Measurements from ENCODE around the gene RNF25. TPM values are rescaled to one million over a fixed set of nuclear protein-coding genes. Genes with fewer than 3 reads are reported as not detected.

RNF25 gene
- total RNA-seq, 1 donor from 2014 or later = 31.6 TPM

- H3K36me3 ChIP-seq (ENCODE audit: control insufficient read depth, insufficient read depth, low read length) = peaks cover 6% of the 10 kb centered on the region
- DNase-seq (ENCODE audit: low read depth) = no peak
- peak; percentile 55 for TF ChIP-seq CTCF (IDR thresholded peaks at IDR 0.05; ENCODE audit: insufficient read depth, low read length, poor library complexity, severe bottlenecking)
- H3K4me3 ChIP-seq (ENCODE audit: low read depth, low read length) = no peak overlapping the region
- H3K27me3 ChIP-seq (ENCODE audit: control insufficient read depth, insufficient read depth, low read length) = no peaks in the 10 kb centered on the region
Observed at GRCh38 chr2:218644721-218645120, 27.1 kb downstream of the RNF25 start.

- Histone ChIP-seq H3K36me3 (ENCODE audit: control insufficient read depth, insufficient read depth, low read length) (peaks cover 6% of the 10 kb centered on the region), H3K27me3 (ENCODE audit: control insufficient read depth, insufficient read depth, low read length) (no peaks in the 10 kb centered on the region), H3K4me3 (ENCODE audit: low read depth, low read length) (no peak overlapping the region)
- DNase-seq (ENCODE audit: low read depth) = no peak
- no peak for TF ChIP-seq CTCF (IDR thresholded peaks at IDR 0.05; ENCODE audit: insufficient read depth, low read length, poor library complexity, severe bottlenecking)
Observed at GRCh38 chr2:218643751-218644310, 28.0 kb downstream of the RNF25 start.

DNA sequence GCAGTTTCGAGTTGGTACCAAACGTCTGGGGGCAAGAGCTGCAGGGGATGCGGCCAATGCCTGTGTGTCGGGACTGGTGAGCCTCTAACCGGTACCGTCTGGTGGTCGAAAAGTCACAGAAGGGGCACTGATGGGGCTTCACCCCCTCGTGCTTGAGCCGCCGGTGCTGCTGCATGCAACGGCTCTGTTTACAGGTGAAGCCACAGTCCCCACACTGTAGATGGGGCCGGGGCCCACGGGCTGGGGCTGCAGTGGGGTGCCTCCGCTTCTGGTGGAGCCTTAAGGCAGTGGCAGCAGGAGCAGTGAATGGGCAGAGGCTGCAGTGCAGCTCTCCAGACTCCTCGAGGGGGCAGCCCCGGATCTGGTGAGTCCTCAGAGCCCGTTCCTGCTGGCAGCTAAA, 29.0 kb downstream of the RNF25 start:
- no peaks in the 10 kb centered on the region for H3K27me3 ChIP-seq (ENCODE audit: control insufficient read depth, insufficient read depth, low read length)
- H3K4me3 ChIP-seq (ENCODE audit: low read depth, low read length) = no peak overlapping the region
- no peak for TF ChIP-seq CTCF (IDR thresholded peaks at IDR 0.05; ENCODE audit: insufficient read depth, low read length, poor library complexity, severe bottlenecking)
- peaks cover 5% of the 10 kb centered on the region for H3K36me3 ChIP-seq (ENCODE audit: control insufficient read depth, insufficient read depth, low read length)
- DNase-seq (ENCODE audit: low read depth) = no peak

GRCh38 chr2:218642121-218642656, 29.6 kb downstream of the RNF25 start:
- DNase-seq (ENCODE audit: low read depth) = no peak
- Histone ChIP-seq H3K36me3 (ENCODE audit: control insufficient read depth, insufficient read depth, low read length) (peaks cover 5% of the 10 kb centered on the region), H3K4me3 (ENCODE audit: low read depth, low read length) (no peak overlapping the region), H3K27me3 (ENCODE audit: control insufficient read depth, insufficient read depth, low read length) (no peaks in the 10 kb centered on the region)
- TF ChIP-seq CTCF (IDR thresholded peaks at IDR 0.05; ENCODE audit: insufficient read depth, low read length, poor library complexity, severe bottlenecking) = no peak

DNA sequence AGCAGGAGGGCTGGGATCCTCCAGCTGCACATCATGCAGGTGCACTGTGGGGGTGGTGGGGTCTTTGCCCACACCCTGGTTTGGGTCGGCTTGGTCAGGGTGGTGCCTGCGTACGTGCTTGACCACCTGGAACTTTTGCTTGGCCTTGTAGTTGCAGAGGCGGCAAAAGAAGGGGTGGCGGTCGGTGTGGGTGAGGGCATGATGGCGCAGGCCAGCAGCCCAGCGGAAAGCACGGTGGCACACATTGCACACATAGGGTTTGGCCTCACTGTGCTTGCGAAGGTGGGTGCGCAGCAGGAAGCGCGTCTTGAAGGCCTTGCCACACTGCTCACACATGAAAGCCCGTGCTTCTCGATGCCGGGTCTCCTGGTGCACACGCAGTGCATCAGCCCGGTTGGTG, 33.4 kb downstream of the RNF25 start:
- Histone ChIP-seq H3K4me3 (ENCODE audit: low read depth, low read length) (no peak overlapping the region), H3K27me3 (ENCODE audit: control insufficient read depth, insufficient read depth, low read length) (no peaks in the 10 kb centered on the region), H3K36me3 (ENCODE audit: control insufficient read depth, insufficient read depth, low read length) (peaks cover 4% of the 10 kb centered on the region)
- TF ChIP-seq CTCF (IDR thresholded peaks at IDR 0.05; ENCODE audit: insufficient read depth, low read length, poor library complexity, severe bottlenecking) = no peak
- no peak for DNase-seq (ENCODE audit: low read depth)

- no peak for TF ChIP-seq CTCF (IDR thresholded peaks at IDR 0.05; ENCODE audit: insufficient read depth, low read length, poor library complexity, severe bottlenecking)
- no peak for DNase-seq (ENCODE audit: low read depth)
- Histone ChIP-seq H3K4me3 (ENCODE audit: low read depth, low read length) (no peak overlapping the region), H3K27me3 (ENCODE audit: control insufficient read depth, insufficient read depth, low read length) (no peaks in the 10 kb centered on the region), H3K36me3 (ENCODE audit: control insufficient read depth, insufficient read depth, low read length) (peaks cover 1% of the 10 kb centered on the region)
Observed at GRCh38 chr2:218635719-218636118, 36.1 kb downstream of the RNF25 start.
